Activated T-cell treated with anti-CD3 and anti-CD28 coated beads, Interleukin-2, amount 50 U/mL, for 72 hours (primary cell): Measurements from ENCODE around the gene MLYCD. TPM values are rescaled to one million over a fixed set of nuclear protein-coding genes. Genes with fewer than 3 reads are reported as not detected.

Source experiments
- ATAC-seq, 2 donors: fragments of 150-1000 bp; cut with Tn5 transposase; replicated peaks in 1 of 2; 2 replicates each; pipeline ENCODE4 v1.10.0; 2021; ENCODE audit warnings: moderate library complexity in 2 of 2, mild to moderate bottlenecking in 1 of 2
- DNase-seq, 2 donors: peaks; one replicate each; pipeline ENCODE4 v3.0.0; 2021 to 2022; ENCODE audit warnings: mixed read lengths in 1 of 2
- H3K27ac Mint-ChIP-seq: one replicate; pipeline ENCODE4 v1.8.0; 2022; ENCODE audit warnings: mild to moderate bottlenecking, moderate library complexity, mixed read lengths
- H3K27me3 Mint-ChIP-seq: one replicate; pipeline ENCODE4 v1.8.0; 2022; ENCODE audit warnings: low read depth, mixed read lengths
- H3K36me3 Mint-ChIP-seq, 2 donors: one replicate each; pipeline ENCODE4 v1.8.0; 2022; ENCODE audit warnings: mixed read lengths in 2 of 2, mild to moderate bottlenecking in 1 of 2; ENCODE audit not compliant: insufficient read depth in 2 of 2
- H3K4me1 Mint-ChIP-seq: one replicate; pipeline ENCODE4 v1.8.0; 2022; ENCODE audit warnings: low read depth, mixed read lengths
- H3K4me3 Mint-ChIP-seq, 2 donors: one replicate each; pipeline ENCODE4 v1.8.0; 2022; ENCODE audit warnings: mild to moderate bottlenecking in 2 of 2, mixed read lengths in 2 of 2, moderate library complexity in 2 of 2
- H3K9me3 Mint-ChIP-seq, 2 donors: one replicate each; pipeline ENCODE4 v1.8.0; 2022; ENCODE audit warnings: mixed read lengths in 2 of 2
- total RNA-seq, 2 donors: library from RNA; stranded (reverse); gene quantifications; one replicate each; pipeline ENCODE4 v1.2.3, GENCODE V29; 2022

MLYCD gene
- total RNA-seq, 2 donors from 2014 or later = 4.6 to 5.2 TPM

DNA sequence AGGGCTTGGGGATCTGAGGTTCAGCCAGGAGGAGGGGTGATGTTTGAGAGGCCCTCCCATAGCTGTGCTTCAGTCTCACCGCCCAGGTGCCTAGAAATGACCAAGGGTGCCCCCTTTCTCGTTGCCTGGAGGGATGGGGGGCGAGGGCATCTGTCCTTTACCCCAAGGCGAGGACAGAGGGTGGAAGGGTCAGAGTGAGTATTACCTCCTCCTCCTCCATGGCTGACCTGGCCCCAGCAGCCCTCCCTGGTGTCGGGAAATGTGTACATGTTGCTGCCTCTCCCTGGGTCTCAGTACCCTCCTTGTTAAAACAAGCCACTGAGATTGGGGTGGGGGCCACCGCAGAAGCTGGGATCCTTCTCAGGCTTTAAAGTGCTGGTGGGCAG, 71.5 kb downstream of the MLYCD start:
- ATAC-seq (no peak), DNase-seq (no peak)
- Mint-ChIP-seq H3K9me3 (no peaks in the 10 kb centered on the region), H3K27ac (no peak overlapping the region), H3K4me1 (no peaks in the 10 kb centered on the region), H3K36me3 (no peaks in the 10 kb centered on the region), H3K4me3 (no peak overlapping the region), H3K27me3 (peaks cover 26% of the 10 kb centered on the region)

DNA sequence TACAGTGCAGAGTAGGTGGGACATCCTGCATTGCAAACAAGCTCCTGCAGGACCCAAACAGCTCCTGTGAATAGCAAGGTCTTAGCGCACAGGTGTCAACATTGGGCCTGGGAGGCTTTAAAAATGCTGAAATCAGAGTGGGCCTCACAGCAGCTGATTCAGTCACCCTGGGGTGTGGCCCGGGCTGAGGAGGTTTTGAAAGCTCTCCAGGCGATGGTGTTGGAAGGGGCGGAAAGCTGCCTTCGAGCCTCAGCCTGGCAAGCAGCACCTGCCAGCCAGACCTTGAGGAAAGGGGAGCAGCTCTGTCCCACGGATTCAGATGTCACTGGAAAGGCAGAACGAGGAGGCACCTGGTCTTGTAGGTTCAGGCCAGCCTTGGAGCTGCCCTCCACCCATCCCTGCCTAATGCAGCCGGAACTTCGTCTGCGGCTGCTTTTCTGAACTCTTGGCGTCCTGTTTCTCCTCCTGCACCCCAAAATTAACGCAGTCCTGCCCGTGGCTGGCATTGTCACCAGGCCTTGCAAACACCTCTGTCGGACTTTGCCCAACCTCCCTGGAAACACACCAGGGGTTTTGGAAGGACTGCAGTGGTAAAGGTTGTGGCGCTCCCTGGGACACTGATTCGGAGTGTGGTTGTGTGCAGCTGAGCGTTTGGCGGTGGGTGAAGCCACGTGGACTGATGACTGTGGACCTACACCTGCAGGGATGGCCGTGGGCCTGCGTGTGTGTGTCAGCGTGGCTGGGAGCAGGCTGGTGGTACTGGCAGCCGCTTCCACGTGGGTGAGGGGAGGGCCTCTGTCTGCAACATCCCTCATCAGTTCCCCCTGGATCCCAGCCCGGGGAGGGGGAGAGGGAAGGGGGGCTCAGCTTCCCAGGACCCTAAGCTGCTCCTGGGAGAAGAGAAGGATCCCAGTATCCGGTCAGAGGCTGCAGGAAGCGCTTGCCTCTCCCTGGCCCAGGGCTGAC, 72.5 kb downstream of the MLYCD start:
- peaks cover 26% of the 10 kb centered on the region for H3K27me3 Mint-ChIP-seq
- ATAC-seq = no peak
- no peak overlapping the region for H3K27ac Mint-ChIP-seq
- no peaks in the 10 kb centered on the region for H3K36me3 Mint-ChIP-seq
- no peaks in the 10 kb centered on the region for H3K4me1 Mint-ChIP-seq
- no peak for DNase-seq
- H3K9me3 Mint-ChIP-seq = no peaks in the 10 kb centered on the region
- no peak overlapping the region for H3K4me3 Mint-ChIP-seq

DNA sequence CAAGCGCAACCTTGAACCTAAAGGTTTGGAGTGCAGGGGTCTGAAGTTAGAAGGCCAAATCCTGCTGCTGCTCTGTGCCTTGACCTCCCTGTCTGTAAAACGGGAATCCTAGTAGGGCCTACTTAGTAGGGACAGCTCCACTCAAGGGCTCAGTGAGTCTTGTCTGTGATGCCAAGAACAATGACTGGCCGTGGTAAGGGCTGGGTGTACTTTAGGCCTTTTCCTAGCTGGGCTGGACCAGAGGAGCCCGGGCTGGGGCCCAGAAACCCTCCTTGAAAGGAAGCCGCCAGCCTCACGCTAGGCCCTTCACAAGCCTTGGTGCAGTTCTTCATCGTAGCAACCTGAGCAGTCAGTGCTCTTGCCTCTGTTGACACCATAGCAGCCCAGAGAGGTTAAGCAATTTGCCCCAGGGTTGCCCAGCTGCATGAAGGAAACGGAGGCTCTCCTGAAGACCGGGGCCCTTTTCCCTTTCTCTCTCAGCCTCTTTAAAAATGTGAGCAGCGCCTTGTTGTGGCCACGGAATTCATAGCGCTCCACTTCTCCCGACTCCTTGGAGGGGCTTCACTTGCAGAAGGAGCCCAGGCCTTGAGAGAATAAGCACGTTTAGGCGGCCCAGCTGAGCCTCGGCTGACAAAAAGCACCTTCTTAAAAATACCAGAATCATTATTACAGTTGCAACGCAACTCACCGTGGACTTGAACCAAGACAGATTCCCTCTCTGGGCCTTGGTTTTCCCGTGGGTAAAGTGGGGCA, 73.5 kb downstream of the MLYCD start:
- no peaks in the 10 kb centered on the region for H3K4me1 Mint-ChIP-seq
- H3K27me3 Mint-ChIP-seq = peaks cover 31% of the 10 kb centered on the region
- no peak overlapping the region for H3K27ac Mint-ChIP-seq
- H3K4me3 Mint-ChIP-seq = no peak overlapping the region
- H3K36me3 Mint-ChIP-seq = no peaks in the 10 kb centered on the region
- no peaks in the 10 kb centered on the region for H3K9me3 Mint-ChIP-seq
- DNase-seq = no peak
- ATAC-seq = no peak

DNA sequence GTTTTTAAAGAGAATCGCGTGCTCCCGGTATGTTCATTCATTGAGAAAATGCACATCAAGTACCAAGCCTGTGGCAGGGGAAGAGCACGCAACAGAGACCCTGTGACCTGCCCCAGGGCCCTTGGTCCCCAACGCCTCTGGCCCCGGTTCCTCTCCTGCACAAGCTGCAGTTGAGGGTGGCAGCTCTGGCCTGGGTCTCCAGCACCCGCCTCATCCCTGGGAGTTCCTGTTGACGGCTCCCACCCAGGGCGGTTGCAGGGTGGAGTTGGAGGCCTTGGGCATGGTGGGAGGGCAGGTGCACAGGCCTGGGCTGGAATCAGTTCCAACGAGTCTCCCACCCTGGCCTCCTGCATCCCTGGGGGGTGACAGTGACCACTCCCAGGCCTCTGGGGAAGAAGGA, 74.2 kb downstream of the MLYCD start:
- Mint-ChIP-seq H3K4me1 (no peaks in the 10 kb centered on the region), H3K36me3 (no peaks in the 10 kb centered on the region), H3K9me3 (peaks cover 0 to 2% of the 10 kb centered on the region in 2 donors), H3K27ac (no peak overlapping the region), H3K4me3 (no peak overlapping the region), H3K27me3 (peaks cover 25% of the 10 kb centered on the region)
- DNase-seq (no peak), ATAC-seq (no peak)

DNA sequence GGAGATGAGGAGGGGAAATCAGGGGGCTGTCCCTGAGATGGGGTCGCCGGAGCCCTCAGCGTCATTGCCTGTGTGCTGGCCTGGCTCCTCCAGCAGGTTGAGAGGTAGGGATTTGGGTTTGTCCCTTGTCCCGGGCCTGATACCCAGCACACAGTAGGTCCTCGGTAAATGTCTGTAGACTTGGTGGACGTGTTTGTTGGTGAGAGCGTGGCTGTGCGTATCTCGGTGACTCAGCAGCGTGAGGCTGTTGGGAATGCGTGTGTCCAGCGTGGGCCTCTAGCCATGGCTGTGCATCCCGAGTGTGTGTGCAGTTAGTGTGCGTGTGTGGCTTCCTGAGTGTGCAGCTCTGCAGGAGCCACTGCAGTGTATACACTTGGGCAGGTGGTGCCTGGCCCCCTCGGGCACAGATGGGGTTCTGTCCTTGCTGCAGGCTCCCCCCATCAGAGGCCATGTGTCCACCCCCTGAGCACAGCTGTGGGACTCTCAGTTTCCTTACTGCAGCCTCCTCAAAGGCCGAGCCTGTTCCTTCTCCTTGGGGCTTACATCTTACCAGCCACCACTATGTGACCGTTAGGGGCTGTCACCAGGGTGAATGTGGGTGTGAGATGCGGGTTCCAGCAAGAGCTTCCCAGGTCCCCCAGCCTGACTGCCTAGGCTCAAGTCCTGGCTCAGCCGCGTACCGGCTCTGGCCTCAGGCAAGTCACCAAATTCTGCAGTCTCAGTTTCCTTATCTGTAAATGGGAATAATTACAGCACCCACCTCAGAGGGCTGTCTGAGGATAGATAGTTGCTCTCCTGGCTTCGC, 74.9 kb downstream of the MLYCD start:
- DNase-seq = no peak
- Mint-ChIP-seq H3K27ac (no peak overlapping the region), H3K36me3 (no peaks in the 10 kb centered on the region), H3K27me3 (peaks cover 25% of the 10 kb centered on the region), H3K4me1 (no peaks in the 10 kb centered on the region), H3K9me3 (peaks cover 0 to 3% of the 10 kb centered on the region in 2 donors), H3K4me3 (no peak overlapping the region)
- no peak for ATAC-seq

DNA sequence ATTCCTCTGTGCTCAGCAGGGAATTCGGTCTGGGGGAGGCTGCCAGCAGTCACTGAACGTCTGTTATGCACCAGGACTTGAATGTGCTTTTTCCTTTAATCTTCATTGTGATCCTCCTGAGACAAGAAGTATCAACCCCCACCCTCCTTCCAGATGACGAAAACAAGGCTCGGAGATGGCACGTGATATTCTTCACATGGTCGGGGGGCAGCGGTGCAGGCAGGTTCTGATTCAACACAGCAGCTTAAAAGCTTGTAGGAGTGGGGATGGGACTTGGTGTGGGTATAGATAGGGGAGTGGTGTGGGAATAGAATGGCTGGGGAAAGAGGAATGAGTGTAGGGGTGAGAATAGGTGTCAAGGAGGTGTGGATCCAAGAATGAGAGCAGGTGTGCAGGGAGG, 75.6 kb downstream of the MLYCD start:
- ATAC-seq (no peak), DNase-seq (no peak)
- no peaks in the 10 kb centered on the region for H3K4me1 Mint-ChIP-seq
- H3K9me3 Mint-ChIP-seq = peaks cover 0 to 4% of the 10 kb centered on the region in 2 donors
- H3K36me3 Mint-ChIP-seq = no peaks in the 10 kb centered on the region
- no peak overlapping the region for H3K4me3 Mint-ChIP-seq
- peaks cover 19% of the 10 kb centered on the region for H3K27me3 Mint-ChIP-seq
- no peak overlapping the region for H3K27ac Mint-ChIP-seq

DNA sequence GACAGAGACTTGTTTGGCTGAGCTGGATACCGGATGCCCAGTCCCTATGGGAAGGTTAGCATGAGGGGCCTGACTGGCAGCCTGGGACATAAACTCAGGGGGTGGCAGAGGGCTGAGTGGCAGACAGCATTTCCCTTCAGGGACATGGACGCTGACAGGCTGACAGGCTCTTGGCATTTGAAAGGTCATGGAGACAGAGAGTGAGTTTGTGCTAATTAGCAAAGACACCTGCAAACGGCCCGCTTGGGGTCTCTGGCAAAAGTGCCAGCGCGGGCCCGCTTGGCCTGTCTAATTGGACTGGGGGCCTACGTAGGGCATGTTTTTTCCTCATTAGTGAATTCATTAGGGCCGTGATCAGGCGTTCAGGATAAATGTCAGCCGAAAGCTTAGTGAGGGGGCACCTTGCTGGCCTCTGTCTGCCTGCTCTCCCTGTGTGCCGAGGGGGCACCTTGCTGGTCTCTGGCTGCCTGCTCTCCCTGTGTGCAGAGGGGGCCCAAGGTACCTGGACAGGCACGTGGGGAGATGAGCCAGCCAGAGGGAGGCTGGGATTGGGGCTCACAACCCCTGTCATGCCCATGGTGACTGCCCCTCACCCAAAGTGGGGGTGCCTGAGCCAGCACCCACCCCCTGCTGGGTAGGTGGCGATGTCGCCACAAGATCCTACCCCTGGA, 76.8 kb downstream of the MLYCD start:
- H3K27me3 Mint-ChIP-seq = peaks cover 12% of the 10 kb centered on the region
- ATAC-seq (no peak), DNase-seq (no peak)
- no peak overlapping the region for H3K27ac Mint-ChIP-seq
- no peaks in the 10 kb centered on the region for H3K36me3 Mint-ChIP-seq
- H3K4me1 Mint-ChIP-seq = no peaks in the 10 kb centered on the region
- peaks cover 0 to 4% of the 10 kb centered on the region in 2 donors for H3K9me3 Mint-ChIP-seq
- H3K4me3 Mint-ChIP-seq = no peak overlapping the region

Other genes with a start within 250 kb of the MLYCD start
- 10 to 100 TPM; 35.7 to 41.3 TPM for gene HSBP1, start 91.1 kb upstream of the MLYCD start, total RNA-seq
- 1 to 10 TPM in 1 of 2 donors, under 1 TPM in 1; 0.67 to 2.4 TPM for gene OSGIN1, start 54.1 kb downstream of the MLYCD start, total RNA-seq
- gene NECAB2, start 69.1 kb downstream of the MLYCD start, total RNA-seq = under 1 TPM in 1 of 2 donors, not detected in 1; 0.58 TPM
- gene SLC38A8, start 143.7 kb downstream of the MLYCD start, total RNA-seq = not detected
- gene MBTPS1, start 217.8 kb downstream of the MLYCD start, total RNA-seq = 10 to 100 TPM; 36.6 to 42.0 TPM
- 10 to 100 TPM; 13.0 to 14.6 TPM for gene HSDL1, start 246.1 kb downstream of the MLYCD start, total RNA-seq
- under 1 TPM in 1 of 2 donors, not detected in 1; 0.19 TPM for gene DNAAF1, start 246.2 kb downstream of the MLYCD start, total RNA-seq